ENCODE measurements around the gene CLEC10A. TPM values are rescaled to one million over a fixed set of nuclear protein-coding genes. Genes with fewer than 3 reads are reported as not detected.
"Not testable (repeated sequence)": the region's sequence is repeated elsewhere in the genome, so short reads cannot be mapped to it uniquely, and the experiment has no call there.

CLEC10A gene
- total RNA-seq, 1 donor from 2014 or later: 7.7 TPM

GRCh38 chr17:7094652-7095019, 14.6 kb upstream of the CLEC10A start:
- H3K27ac ChIP-seq: no peak overlapping the region
- no peak for ATAC-seq

GRCh38 chr17:7091311-7092005, 11.4 kb upstream of the CLEC10A start:
- peak; percentile 45 for DNase-seq
- H3K4me3 ChIP-seq; H3K27me3 ChIP-seq (ENCODE audit: low read depth); H3K4me1 ChIP-seq; H3K27ac ChIP-seq; H3K36me3 ChIP-seq; intact Hi-C loops (cut with DNase I); H3K9me3 ChIP-seq; ATAC-seq: not testable (repeated sequence)

More at GRCh38 chr17:7094652-7095019, 14.6 kb upstream of the CLEC10A start:
- Histone ChIP-seq H3K4me1 (peaks cover 9% of the 10 kb centered on the region), H3K9me3 (no peaks in the 10 kb centered on the region), H3K36me3 (no peaks in the 10 kb centered on the region), H3K27me3 (ENCODE audit: low read depth) (peaks cover 3% of the 10 kb centered on the region), H3K4me3 (no peak overlapping the region)
- DNase-seq: peak; percentile 37
- TF ChIP-seq CTCF (IDR thresholded peaks at IDR 0.05): no peak
- intact Hi-C loops (cut with DNase I): no loop called here

- H3K9me3 ChIP-seq; H3K27ac ChIP-seq; H3K4me1 ChIP-seq; intact Hi-C loops (cut with DNase I); DNase-seq; H3K27me3 ChIP-seq (ENCODE audit: low read depth); H3K4me3 ChIP-seq; ATAC-seq; H3K36me3 ChIP-seq: not testable (repeated sequence)
Measured at GRCh38 chr17:7089570-7089969, 9.5 kb upstream of the CLEC10A start.

GRCh38 chr17:7088442-7088841, 8.4 kb upstream of the CLEC10A start:
- H3K4me1 ChIP-seq; DNase-seq; H3K4me3 ChIP-seq; intact Hi-C loops (cut with DNase I); H3K9me3 ChIP-seq; H3K27me3 ChIP-seq (ENCODE audit: low read depth); H3K36me3 ChIP-seq; ATAC-seq; H3K27ac ChIP-seq: not testable (repeated sequence)

- TF ChIP-seq CTCF (IDR thresholded peaks at IDR 0.05): no peak
- no peak for ATAC-seq
- intact Hi-C loops (cut with DNase I): no loop called here
Measured at GRCh38 chr17:7084088-7084487, 4.0 kb upstream of the CLEC10A start.

GRCh38 chr17:7083592-7083991, 3.5 kb upstream of the CLEC10A start:
- DNase-seq (peak; percentile 15), ATAC-seq (no peak)
- H3K9me3 ChIP-seq: no peaks in the 10 kb centered on the region
- no peaks in the 10 kb centered on the region for H3K36me3 ChIP-seq
- H3K27ac ChIP-seq: no peak overlapping the region
- peaks cover 14% of the 10 kb centered on the region for H3K4me1 ChIP-seq
- intact Hi-C loops (cut with DNase I): no loop called here
- peaks cover 7% of the 10 kb centered on the region for H3K27me3 ChIP-seq (ENCODE audit: low read depth)
- H3K4me3 ChIP-seq: no peak overlapping the region
- TF ChIP-seq CTCF (IDR thresholded peaks at IDR 0.05): no peak

More at GRCh38 chr17:7084088-7084487, 4.0 kb upstream of the CLEC10A start:
- H3K4me3 ChIP-seq: no peak overlapping the region
- H3K36me3 ChIP-seq: no peaks in the 10 kb centered on the region
- peaks cover 14% of the 10 kb centered on the region for H3K4me1 ChIP-seq
- H3K27ac ChIP-seq: no peak overlapping the region
- no peaks in the 10 kb centered on the region for H3K9me3 ChIP-seq
- peaks cover 7% of the 10 kb centered on the region for H3K27me3 ChIP-seq (ENCODE audit: low read depth)
- no peak for DNase-seq

- Histone ChIP-seq H3K4me1 (peaks cover 14% of the 10 kb centered on the region), H3K4me3 (no peak overlapping the region), H3K9me3 (no peaks in the 10 kb centered on the region), H3K27ac (no peak overlapping the region), H3K27me3 (ENCODE audit: low read depth) (no peaks in the 10 kb centered on the region), H3K36me3 (no peaks in the 10 kb centered on the region)
- DNase-seq: peak; percentile 39
- ATAC-seq: peak; percentile 27 to 46
- intact Hi-C loops (cut with DNase I): no loop called here
- no peak for TF ChIP-seq CTCF (IDR thresholded peaks at IDR 0.05)
Measured at GRCh38 chr17:7081341-7082062, 1.5 kb upstream of the CLEC10A start.
